Neural cell (in vitro differentiated cells): ENCODE data around the gene PLD3.

Experiments
- CTCF ChIP-seq: fragments of 450-650 bp; IDR thresholded peaks from 2 replicates; pipeline ENCODE4 v1.5.1; 2014; ENCODE audit warnings: antibody characterized with exemption, mild to moderate bottlenecking, moderate library complexity; ENCODE audit not compliant: poor library complexity, severe bottlenecking
- EP300 ChIP-seq: fragments of 450-650 bp; conservative IDR thresholded peaks from 2 replicates; pipeline ENCODE4 v1.6.1; 2014; ENCODE audit warnings: antibody characterized with exemption, mild to moderate bottlenecking, moderate library complexity; ENCODE audit not compliant: poor library complexity, severe bottlenecking
- EZH2 ChIP-seq: fragments of 200-600, 300-800 bp; shearing (Covaris generic), sonication (generic); IDR thresholded peaks from 2 replicates; pipeline ENCODE4 v1.6.1; 2014; ENCODE audit warnings: antibody characterized with exemption, low read length, borderline replicate concordance, mild to moderate bottlenecking; ENCODE audit not compliant: insufficient read depth, poor library complexity, severe bottlenecking
- RAD21 ChIP-seq: fragments of 450-650 bp; conservative IDR thresholded peaks from 2 replicates; pipeline ENCODE4 v1.6.1; 2014; ENCODE audit warnings: antibody characterized with exemption, mild to moderate bottlenecking, moderate library complexity
- REST ChIP-seq: IDR thresholded peaks from 2 replicates; pipeline ENCODE4 v1.6.1; 2012; ENCODE audit warnings: borderline replicate concordance

GRCh38 chr19:40335855-40336600, 12.5 kb upstream of the PLD3 start:
- no peak for TF ChIP-seq REST
- TF ChIP-seq CTCF: no peak
- no peak for TF ChIP-seq EZH2
- TF ChIP-seq EP300: no peak
- TF ChIP-seq RAD21: no peak
